Lower leg skin (tissue), 3 donors: Measurements from ENCODE around the gene PDE9A.

Source experiments
- POLR2A ChIP-seq, 2 donors: fragments of 450-650 bp; IDR thresholded peaks; one replicate each; pipeline ENCODE4 v1.6.1; 2016 to 2017; ENCODE audit warnings: antibody characterized with exemption in 2 of 2, mild to moderate bottlenecking in 1 of 2, moderate library complexity in 1 of 2
- TF ChIP-seq, protein P1 (sequence below), 3 donors: fragments of 450-650 bp; IDR thresholded peaks; one replicate each; pipeline ENCODE4 v1.5.1; 2016; ENCODE audit warnings: antibody characterized with exemption in 3 of 3, mild to moderate bottlenecking in 3 of 3, moderate library complexity in 2 of 3

DNA sequence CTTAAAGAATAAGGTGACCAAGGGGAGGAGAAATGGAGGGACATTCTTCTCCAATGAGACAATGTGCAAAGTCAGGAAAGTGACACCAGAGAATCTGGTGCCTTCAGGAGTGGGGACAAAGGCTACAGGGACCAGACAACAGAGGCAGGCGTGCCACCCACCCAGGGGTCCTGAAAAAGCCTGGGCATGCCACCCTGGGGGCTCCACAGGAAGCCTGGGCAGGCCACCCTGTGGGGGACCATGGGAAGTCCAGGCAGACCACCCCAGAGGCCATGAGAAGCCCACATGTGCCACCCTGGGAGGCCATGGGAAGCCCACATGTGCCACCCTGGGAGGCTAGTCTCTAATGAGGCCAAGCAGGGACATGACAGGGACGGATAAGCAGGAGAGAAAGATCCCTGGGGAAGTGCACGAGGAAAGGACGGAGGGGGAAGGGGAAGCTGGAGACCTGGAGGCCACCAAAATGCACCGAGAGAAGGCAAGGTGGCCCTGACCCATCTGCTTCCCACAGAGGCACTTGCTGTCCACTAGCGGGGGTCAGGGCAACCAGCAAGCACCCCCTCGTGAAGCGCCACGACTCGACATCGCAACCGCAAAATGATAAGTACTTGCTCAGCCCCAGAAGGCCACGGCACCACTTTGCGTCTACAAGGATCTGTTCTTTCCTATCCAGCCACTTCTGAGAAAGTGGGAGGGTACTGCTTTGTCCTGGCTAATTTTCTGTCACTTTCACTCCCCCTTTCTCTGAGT, 7.2 kb upstream of the PDE9A start:
- TF ChIP-seq, protein P1, sequence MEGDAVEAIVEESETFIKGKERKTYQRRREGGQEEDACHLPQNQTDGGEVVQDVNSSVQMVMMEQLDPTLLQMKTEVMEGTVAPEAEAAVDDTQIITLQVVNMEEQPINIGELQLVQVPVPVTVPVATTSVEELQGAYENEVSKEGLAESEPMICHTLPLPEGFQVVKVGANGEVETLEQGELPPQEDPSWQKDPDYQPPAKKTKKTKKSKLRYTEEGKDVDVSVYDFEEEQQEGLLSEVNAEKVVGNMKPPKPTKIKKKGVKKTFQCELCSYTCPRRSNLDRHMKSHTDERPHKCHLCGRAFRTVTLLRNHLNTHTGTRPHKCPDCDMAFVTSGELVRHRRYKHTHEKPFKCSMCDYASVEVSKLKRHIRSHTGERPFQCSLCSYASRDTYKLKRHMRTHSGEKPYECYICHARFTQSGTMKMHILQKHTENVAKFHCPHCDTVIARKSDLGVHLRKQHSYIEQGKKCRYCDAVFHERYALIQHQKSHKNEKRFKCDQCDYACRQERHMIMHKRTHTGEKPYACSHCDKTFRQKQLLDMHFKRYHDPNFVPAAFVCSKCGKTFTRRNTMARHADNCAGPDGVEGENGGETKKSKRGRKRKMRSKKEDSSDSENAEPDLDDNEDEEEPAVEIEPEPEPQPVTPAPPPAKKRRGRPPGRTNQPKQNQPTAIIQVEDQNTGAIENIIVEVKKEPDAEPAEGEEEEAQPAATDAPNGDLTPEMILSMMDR (IDR thresholded peaks at IDR 0.05) = no peak
- no peak for TF ChIP-seq POLR2A (IDR thresholded peaks at IDR 0.05)
